ENCODE data around the gene TRAPPC6A. TPM values are rescaled to one million over a fixed set of nuclear protein-coding genes. Genes with fewer than 3 reads are reported as not detected.

TRAPPC6A gene
- total RNA-seq, 1 donor from 2014 or later, result 14.7 TPM

GRCh38 chr19:45168767-45169351 lies 9.2 kb downstream of the TRAPPC6A start:
- Mint-ChIP-seq H3K36me3 (ENCODE audit: low read depth, unreplicated experiment) (no peaks in the 10 kb centered on the region), H3K4me3 (ENCODE audit: unreplicated experiment) (no peak overlapping the region), H3K27ac (ENCODE audit: unreplicated experiment) (no peak overlapping the region), H3K27me3 (ENCODE audit: low read depth, unreplicated experiment) (no peaks in the 10 kb centered on the region), H3K9me3 (ENCODE audit: unreplicated experiment) (no peaks in the 10 kb centered on the region), H3K4me1 (ENCODE audit: low read depth, unreplicated experiment) (peaks cover 12% of the 10 kb centered on the region)
- H3K27ac ChIP-seq (ENCODE audit: low read depth, low read length), result no peak overlapping the region
- H3K4me3 ChIP-seq (ENCODE audit: insufficient read depth, low read depth, low read length), result no peak overlapping the region
- no peak overlapping the region for H3K9ac ChIP-seq (ENCODE audit: low read length)
- TF ChIP-seq, protein P1, sequence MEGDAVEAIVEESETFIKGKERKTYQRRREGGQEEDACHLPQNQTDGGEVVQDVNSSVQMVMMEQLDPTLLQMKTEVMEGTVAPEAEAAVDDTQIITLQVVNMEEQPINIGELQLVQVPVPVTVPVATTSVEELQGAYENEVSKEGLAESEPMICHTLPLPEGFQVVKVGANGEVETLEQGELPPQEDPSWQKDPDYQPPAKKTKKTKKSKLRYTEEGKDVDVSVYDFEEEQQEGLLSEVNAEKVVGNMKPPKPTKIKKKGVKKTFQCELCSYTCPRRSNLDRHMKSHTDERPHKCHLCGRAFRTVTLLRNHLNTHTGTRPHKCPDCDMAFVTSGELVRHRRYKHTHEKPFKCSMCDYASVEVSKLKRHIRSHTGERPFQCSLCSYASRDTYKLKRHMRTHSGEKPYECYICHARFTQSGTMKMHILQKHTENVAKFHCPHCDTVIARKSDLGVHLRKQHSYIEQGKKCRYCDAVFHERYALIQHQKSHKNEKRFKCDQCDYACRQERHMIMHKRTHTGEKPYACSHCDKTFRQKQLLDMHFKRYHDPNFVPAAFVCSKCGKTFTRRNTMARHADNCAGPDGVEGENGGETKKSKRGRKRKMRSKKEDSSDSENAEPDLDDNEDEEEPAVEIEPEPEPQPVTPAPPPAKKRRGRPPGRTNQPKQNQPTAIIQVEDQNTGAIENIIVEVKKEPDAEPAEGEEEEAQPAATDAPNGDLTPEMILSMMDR (IDR thresholded peaks at IDR 0.05; ENCODE audit: insufficient read depth, low read depth, low read length), result no peak
- TF ChIP-seq EZH2 (IDR thresholded peaks at IDR 0.05; ENCODE audit: insufficient read depth, low read length), result no peak
- no peaks in the 10 kb centered on the region for H4K20me1 ChIP-seq (ENCODE audit: insufficient read depth, low read length)
- H3K4me2 ChIP-seq (ENCODE audit: low read length), result no peak overlapping the region
- no peak overlapping the region for H2AFZ ChIP-seq (ENCODE audit: low read depth, low read length)
- FAIRE-seq (no peak), DNase-seq (ENCODE audit: low read depth) (no peak)
- peaks cover 7% of the 10 kb centered on the region for H3K4me1 ChIP-seq (ENCODE audit: insufficient read depth, low read length)
- no peaks in the 10 kb centered on the region for H3K27me3 ChIP-seq (ENCODE audit: insufficient read depth, low read length)
- no peaks in the 10 kb centered on the region for H3K36me3 ChIP-seq (ENCODE audit: insufficient read depth, low read length)
- H3K79me2 ChIP-seq (ENCODE audit: insufficient read depth, low read length), result no peaks in the 10 kb centered on the region
- no peaks in the 10 kb centered on the region for H3K9me3 ChIP-seq (ENCODE audit: insufficient read depth, low read depth, low read length)

- Histone ChIP-seq H3K9me3 (ENCODE audit: insufficient read depth, low read depth, low read length) (no peaks in the 10 kb centered on the region), H3K9ac (ENCODE audit: low read length) (no peak overlapping the region), H2AFZ (ENCODE audit: low read depth, low read length) (no peak overlapping the region), H3K4me3 (ENCODE audit: insufficient read depth, low read depth, low read length) (no peak overlapping the region), H3K4me1 (ENCODE audit: insufficient read depth, low read length) (peaks cover 7% of the 10 kb centered on the region), H4K20me1 (ENCODE audit: insufficient read depth, low read length) (no peaks in the 10 kb centered on the region), H3K4me2 (ENCODE audit: low read length) (no peak overlapping the region), H3K36me3 (ENCODE audit: insufficient read depth, low read length) (no peaks in the 10 kb centered on the region), H3K27ac (ENCODE audit: low read depth, low read length) (no peak overlapping the region), H3K27me3 (ENCODE audit: insufficient read depth, low read length) (no peaks in the 10 kb centered on the region), H3K79me2 (ENCODE audit: insufficient read depth, low read length) (no peaks in the 10 kb centered on the region)
- FAIRE-seq (no peak), DNase-seq (ENCODE audit: low read depth) (no peak)
- Mint-ChIP-seq H3K36me3 (ENCODE audit: low read depth, unreplicated experiment) (no peaks in the 10 kb centered on the region), H3K27ac (ENCODE audit: unreplicated experiment) (no peak overlapping the region), H3K27me3 (ENCODE audit: low read depth, unreplicated experiment) (no peaks in the 10 kb centered on the region), H3K4me3 (ENCODE audit: unreplicated experiment) (no peak overlapping the region), H3K4me1 (ENCODE audit: low read depth, unreplicated experiment) (peaks cover 5% of the 10 kb centered on the region), H3K9me3 (ENCODE audit: unreplicated experiment) (no peaks in the 10 kb centered on the region)
- TF ChIP-seq EZH2 (IDR thresholded peaks at IDR 0.05; ENCODE audit: insufficient read depth, low read length), result no peak
- TF ChIP-seq, protein P1 (IDR thresholded peaks at IDR 0.05; ENCODE audit: insufficient read depth, low read depth, low read length), result no peak
Observed at GRCh38 chr19:45166723-45167252, 11.2 kb downstream of the TRAPPC6A start.
